CD4-positive, CD25-positive, alpha-beta regulatory T cell (primary cell): Measurements from ENCODE around the gene FHIT. TPM values are rescaled to one million over a fixed set of nuclear protein-coding genes. Genes with fewer than 3 reads are reported as not detected.

Experiments
- ATAC-seq, 2 donors: fragments of 150-1000 bp; cut with Tn5 transposase; one replicate each; pipeline ENCODE4 v1.10.0; 2021; ENCODE audit warnings: low read depth in 2 of 2, moderate number of reproducible peaks in 2 of 2, moderate library complexity in 1 of 2
- DNase-seq, 3 donors: peaks; one replicate each; pipeline versions ENCODE4 v3.0.0 to v3.0.0-alpha.2; 2012 to 2022; ENCODE audit warnings: mixed read lengths in 1 of 3
- H3K27ac ChIP-seq: one replicate; pipeline ENCODE4 v1.7.0; 2013; ENCODE audit warnings: mild to moderate bottlenecking, low read length; ENCODE audit not compliant: insufficient read depth, poor library complexity, severe bottlenecking
- H3K27me3 ChIP-seq: one replicate; pipeline ENCODE4 v1.7.0; 2013; ENCODE audit warnings: low read length; ENCODE audit not compliant: control insufficient read depth, insufficient read depth
- H3K36me3 ChIP-seq: one replicate; pipeline ENCODE4 v1.7.0; 2013; ENCODE audit warnings: mild to moderate bottlenecking, low read length, moderate library complexity; ENCODE audit not compliant: control insufficient read depth, insufficient read depth
- H3K4me1 ChIP-seq: 2 replicates; pipeline ENCODE4 v1.7.0; 2013; ENCODE audit warnings: mild to moderate bottlenecking, low read length; ENCODE audit not compliant: insufficient read depth, control insufficient read depth, poor library complexity, severe bottlenecking
- H3K4me3 ChIP-seq: one replicate; pipeline ENCODE4 v1.7.0; 2013; ENCODE audit warnings: low read depth, mild to moderate bottlenecking, low read length, moderate library complexity
- H3K9me3 ChIP-seq, 2 experiments: 1 replicate in 1 of 2; 2 replicates in 1 of 2; pipeline ENCODE4 v1.7.0; 2013; ENCODE audit warnings: low read length in 2 of 2, mild to moderate bottlenecking in 1 of 2, moderate library complexity in 1 of 2; ENCODE audit not compliant: control insufficient read depth in 2 of 2
- H3K27ac Mint-ChIP-seq, 3 donors: one replicate each; pipeline ENCODE4 v1.8.0; 2020 to 2022; ENCODE audit warnings: mild to moderate bottlenecking in 3 of 3, mixed read lengths in 3 of 3, moderate library complexity in 2 of 3
- H3K27me3 Mint-ChIP-seq: one replicate; pipeline ENCODE4 v1.8.0; 2022; ENCODE audit warnings: mild to moderate bottlenecking, mixed read lengths
- H3K36me3 Mint-ChIP-seq: one replicate; pipeline ENCODE4 v1.8.0; 2020; ENCODE audit warnings: mixed read lengths
- H3K4me1 Mint-ChIP-seq, 4 donors: one replicate each; pipeline ENCODE4 v1.8.0; 2020 to 2022; ENCODE audit warnings: mixed read lengths in 4 of 4, mild to moderate bottlenecking in 1 of 4
- H3K4me3 Mint-ChIP-seq, 4 donors: one replicate each; pipeline ENCODE4 v1.8.0; 2020 to 2022; ENCODE audit warnings: mild to moderate bottlenecking in 4 of 4, mixed read lengths in 4 of 4, moderate library complexity in 3 of 4
- H3K9me3 Mint-ChIP-seq, 7 donors: one replicate each; pipeline ENCODE4 v1.8.0; 2020 to 2022; ENCODE audit warnings: mixed read lengths in 7 of 7, mild to moderate bottlenecking in 3 of 7, moderate library complexity in 2 of 7
- polyA plus RNA-seq, 4 donors: library from polyadenylated mRNA; unstranded; fragments of 300-500 nt; fragmentation: Illumina TruSeq; gene quantifications; one replicate each; pipeline ENCODE4 v1.2.3, GENCODE V29; 2021
- total RNA-seq: library from RNA; stranded (reverse); gene quantifications from one replicate; pipeline ENCODE4 v1.2.3, GENCODE V29; 2022

FHIT gene
- total and polyA plus RNA-seq, 5 donors from 2014 or later: 7.8 to 120 (median 14.4) TPM

- peaks cover 0 to 2% (median 0%) of the 10 kb centered on the region in 4 donors for H3K4me1 Mint-ChIP-seq
- peaks cover 0 to 11% (median 2%) of the 10 kb centered on the region in 7 donors for H3K9me3 Mint-ChIP-seq
- no peaks in the 10 kb centered on the region for H3K27me3 Mint-ChIP-seq
- H3K36me3 Mint-ChIP-seq: no peaks in the 10 kb centered on the region
- H3K4me3 Mint-ChIP-seq: no peak overlapping the region
- no peaks in the 10 kb centered on the region for H3K27me3 ChIP-seq
- ATAC-seq: no peak
- peaks cover 0 to 4% of the 10 kb centered on the region in 2 experiments for H3K9me3 ChIP-seq
- no peak overlapping the region for H3K27ac ChIP-seq
- H3K4me3 ChIP-seq: no peak overlapping the region
- no peaks in the 10 kb centered on the region for H3K36me3 ChIP-seq
- no peaks in the 10 kb centered on the region for H3K4me1 ChIP-seq
- no peak overlapping the region for H3K27ac Mint-ChIP-seq
- no peak for DNase-seq
Observed at GRCh38 chr3:60917141-60917540, 334.1 kb downstream of the FHIT start.

GRCh38 chr3:60916546-60916945 is 334.7 kb downstream of the FHIT start:
- H3K27me3 Mint-ChIP-seq: no peaks in the 10 kb centered on the region
- peaks cover 0 to 11% (median 2%) of the 10 kb centered on the region in 7 donors for H3K9me3 Mint-ChIP-seq
- H3K4me1 ChIP-seq: no peaks in the 10 kb centered on the region
- no peak overlapping the region for H3K27ac Mint-ChIP-seq
- H3K27me3 ChIP-seq: no peaks in the 10 kb centered on the region
- H3K27ac ChIP-seq: no peak overlapping the region
- no peak overlapping the region for H3K4me3 ChIP-seq
- H3K4me3 Mint-ChIP-seq: no peak overlapping the region
- no peak for DNase-seq
- peaks cover 0 to 2% (median 0%) of the 10 kb centered on the region in 4 donors for H3K4me1 Mint-ChIP-seq
- no peaks in the 10 kb centered on the region for H3K36me3 Mint-ChIP-seq
- no peaks in the 10 kb centered on the region for H3K36me3 ChIP-seq
- peaks cover 0 to 4% of the 10 kb centered on the region in 2 experiments for H3K9me3 ChIP-seq
- no peak for ATAC-seq

- no peak overlapping the region for H3K27ac Mint-ChIP-seq
- H3K9me3 ChIP-seq: no peaks in the 10 kb centered on the region
- H3K36me3 ChIP-seq: no peaks in the 10 kb centered on the region
- H3K4me3 ChIP-seq: no peak overlapping the region
- DNase-seq (no peak), ATAC-seq (no peak)
- H3K4me3 Mint-ChIP-seq: no peak overlapping the region
- no peaks in the 10 kb centered on the region for H3K4me1 Mint-ChIP-seq
- no peak overlapping the region for H3K27ac ChIP-seq
- peaks cover 0 to 12% (median 2%) of the 10 kb centered on the region in 7 donors for H3K9me3 Mint-ChIP-seq
- no peaks in the 10 kb centered on the region for H3K36me3 Mint-ChIP-seq
- no peaks in the 10 kb centered on the region for H3K4me1 ChIP-seq
- no peaks in the 10 kb centered on the region for H3K27me3 Mint-ChIP-seq
- H3K27me3 ChIP-seq: no peaks in the 10 kb centered on the region
Observed at GRCh38 chr3:60913474-60913873, 337.8 kb downstream of the FHIT start.

- H3K36me3 Mint-ChIP-seq: no peaks in the 10 kb centered on the region
- ATAC-seq (no peak), DNase-seq (no peak)
- Histone ChIP-seq H3K4me3 (no peak overlapping the region), H3K27me3 (no peaks in the 10 kb centered on the region), H3K9me3 (no peaks in the 10 kb centered on the region), H3K36me3 (no peaks in the 10 kb centered on the region), H3K27ac (no peak overlapping the region), H3K4me1 (no peaks in the 10 kb centered on the region)
- H3K27ac Mint-ChIP-seq: no peak overlapping the region
- H3K4me1 Mint-ChIP-seq: no peaks in the 10 kb centered on the region
- no peaks in the 10 kb centered on the region for H3K27me3 Mint-ChIP-seq
- peaks cover 0 to 12% (median 0%) of the 10 kb centered on the region in 7 donors for H3K9me3 Mint-ChIP-seq
- no peak overlapping the region for H3K4me3 Mint-ChIP-seq
Observed at GRCh38 chr3:60912876-60913275, 338.4 kb downstream of the FHIT start.

- no peak for DNase-seq
- ATAC-seq: no peak
- Histone ChIP-seq H3K27me3 (no peaks in the 10 kb centered on the region), H3K27ac (no peak overlapping the region), H3K4me1 (no peaks in the 10 kb centered on the region), H3K36me3 (no peaks in the 10 kb centered on the region), H3K9me3 (no peaks in the 10 kb centered on the region), H3K4me3 (no peak overlapping the region)
- Mint-ChIP-seq H3K36me3 (no peaks in the 10 kb centered on the region), H3K4me3 (no peak overlapping the region), H3K27ac (no peak overlapping the region), H3K9me3 (peaks cover 0 to 12% (median 0%) of the 10 kb centered on the region in 7 donors), H3K4me1 (no peaks in the 10 kb centered on the region), H3K27me3 (no peaks in the 10 kb centered on the region)
Observed at GRCh38 chr3:60912142-60912541, 339.1 kb downstream of the FHIT start.

DNA sequence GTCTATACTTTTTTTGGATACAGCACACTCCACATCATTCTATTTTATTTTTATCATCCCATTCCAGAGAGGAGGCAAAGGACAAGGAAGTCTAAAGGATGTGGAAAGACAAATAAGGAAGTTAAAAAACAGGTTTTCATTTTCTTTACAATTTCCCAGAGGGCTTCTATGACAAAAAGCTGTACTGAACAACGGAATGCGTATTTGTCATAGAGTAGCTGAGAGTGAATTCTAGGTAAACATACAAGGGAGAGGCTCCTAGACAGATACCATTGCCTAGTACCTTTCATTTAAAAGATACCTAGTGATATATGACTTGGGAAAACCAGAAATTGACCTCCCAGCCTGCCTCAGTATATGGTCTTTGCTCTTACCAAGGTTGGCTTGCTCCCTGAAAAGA is 341.7 kb downstream of the FHIT start:
- no peak overlapping the region for H3K4me3 ChIP-seq
- H3K4me3 Mint-ChIP-seq: no peak overlapping the region
- H3K4me1 Mint-ChIP-seq: no peaks in the 10 kb centered on the region
- H3K4me1 ChIP-seq: no peaks in the 10 kb centered on the region
- H3K36me3 Mint-ChIP-seq: no peaks in the 10 kb centered on the region
- peaks cover 0 to 19% (median 0%) of the 10 kb centered on the region in 7 donors for H3K9me3 Mint-ChIP-seq
- DNase-seq (no peak), ATAC-seq (no peak)
- H3K9me3 ChIP-seq: no peaks in the 10 kb centered on the region
- H3K27me3 ChIP-seq: no peaks in the 10 kb centered on the region
- no peaks in the 10 kb centered on the region for H3K27me3 Mint-ChIP-seq
- H3K27ac ChIP-seq: no peak overlapping the region
- H3K27ac Mint-ChIP-seq: no peak overlapping the region
- no peaks in the 10 kb centered on the region for H3K36me3 ChIP-seq

DNA sequence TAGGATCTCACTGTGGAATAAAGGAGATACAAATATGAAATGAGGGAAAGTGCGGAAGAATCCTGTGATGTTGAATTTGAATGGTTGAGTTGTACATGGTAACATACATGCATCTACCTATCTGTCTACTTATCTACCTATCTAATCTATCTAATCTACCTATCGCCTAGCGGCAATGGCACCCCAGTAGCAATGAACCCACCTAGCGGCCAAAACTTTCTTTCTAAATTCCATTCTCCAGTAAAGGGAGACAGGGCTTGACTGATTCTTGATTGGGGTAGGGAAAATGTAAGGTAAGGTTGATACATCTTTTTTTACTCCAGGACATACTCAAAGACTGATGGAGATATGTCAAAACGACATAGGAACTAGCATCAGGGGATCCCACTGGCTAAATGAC is 345.0 kb downstream of the FHIT start:
- Histone ChIP-seq H3K27me3 (no peaks in the 10 kb centered on the region), H3K4me1 (no peaks in the 10 kb centered on the region), H3K9me3 (no peaks in the 10 kb centered on the region), H3K36me3 (no peaks in the 10 kb centered on the region), H3K27ac (no peak overlapping the region), H3K4me3 (no peak overlapping the region)
- Mint-ChIP-seq H3K36me3 (no peaks in the 10 kb centered on the region), H3K9me3 (peaks cover 0 to 19% (median 0%) of the 10 kb centered on the region in 7 donors), H3K4me3 (no peak overlapping the region), H3K4me1 (no peaks in the 10 kb centered on the region), H3K27me3 (no peaks in the 10 kb centered on the region), H3K27ac (no peak overlapping the region)
- no peak for DNase-seq
- no peak for ATAC-seq

- Histone ChIP-seq H3K4me1 (no peaks in the 10 kb centered on the region), H3K36me3 (no peaks in the 10 kb centered on the region), H3K27me3 (no peaks in the 10 kb centered on the region), H3K27ac (no peak overlapping the region), H3K9me3 (no peaks in the 10 kb centered on the region), H3K4me3 (no peak overlapping the region)
- H3K27me3 Mint-ChIP-seq: no peaks in the 10 kb centered on the region
- DNase-seq (no peak), ATAC-seq (no peak)
- H3K4me3 Mint-ChIP-seq: no peak overlapping the region
- H3K4me1 Mint-ChIP-seq: no peaks in the 10 kb centered on the region
- no peaks in the 10 kb centered on the region for H3K36me3 Mint-ChIP-seq
- peaks cover 0 to 5% (median 0%) of the 10 kb centered on the region in 7 donors for H3K9me3 Mint-ChIP-seq
- H3K27ac Mint-ChIP-seq: no peak overlapping the region
Observed at GRCh38 chr3:60898321-60898720, 352.9 kb downstream of the FHIT start.
